NCI-H345 treated with DMSO at 0.1 percent for 48 hours (cell line): ENCODE measurements around the gene SRPRA.
"Not testable (repeated sequence)": the region's sequence is repeated elsewhere in the genome, so short reads cannot be mapped to it uniquely, and the experiment has no call there.

Experiments
- DNase-seq: peaks from one replicate; lab custom pipeline; 2025; ENCODE audit not compliant: unreplicated experiment; lab: John Stamatoyannopoulos, UW

Gene SRPRA

GRCh38 chr11:126284829-126285228, 16.1 kb upstream of the SRPRA start:
- DNase-seq: peak; percentile 85

- peak; percentile 32 for DNase-seq
Measured at GRCh38 chr11:126282736-126283591, 14.3 kb upstream of the SRPRA start, which contains the start of gene TIRAP. TIRAP (plus strand) TSS chr11:126283093; CDS start chr11:126290895, 7,802 bp downstream.

GRCh38 chr11:126282361-126282735, 13.7 kb upstream of the SRPRA start:
- DNase-seq: peak; percentile 28

- no peak for DNase-seq
Measured at GRCh38 chr11:126281666-126282175, 13.0 kb upstream of the SRPRA start.

- no peak for DNase-seq
Measured at GRCh38 chr11:126281245-126281644, 12.6 kb upstream of the SRPRA start.

- no peak for DNase-seq
Measured at GRCh38 chr11:126280595-126280994, 11.9 kb upstream of the SRPRA start.

- DNase-seq: no peak
Measured at GRCh38 chr11:126279191-126279590, 10.5 kb upstream of the SRPRA start.

- DNase-seq: no peak
Measured at GRCh38 chr11:126277780-126278179, 9.1 kb upstream of the SRPRA start.

- DNase-seq: no peak
Measured at GRCh38 chr11:126277322-126277721, 8.6 kb upstream of the SRPRA start.

- no peak for DNase-seq
Measured at GRCh38 chr11:126268361-126268707, 361 bp downstream of the SRPRA start.

- no peak for DNase-seq
Measured at GRCh38 chr11:126267650-126268049, 1.0 kb downstream of the SRPRA start.

GRCh38 chr11:126265811-126266210, 2.9 kb downstream of the SRPRA start:
- DNase-seq: no peak

GRCh38 chr11:126263489-126263888, 5.2 kb downstream of the SRPRA start:
- no peak for DNase-seq

- DNase-seq: no peak
Measured at GRCh38 chr11:126262216-126262615, 6.5 kb downstream of the SRPRA start.

- DNase-seq: no peak
Measured at GRCh38 chr11:126257764-126258163, 10.9 kb downstream of the SRPRA start.

GRCh38 chr11:126257144-126257543, 11.6 kb downstream of the SRPRA start:
- no peak for DNase-seq

GRCh38 chr11:126256216-126256615, 12.5 kb downstream of the SRPRA start:
- no peak for DNase-seq

- not testable (repeated sequence) for DNase-seq
Measured at GRCh38 chr11:126255507-126255906, 13.2 kb downstream of the SRPRA start.

- DNase-seq: no peak
Measured at GRCh38 chr11:126254819-126255218, 13.9 kb downstream of the SRPRA start.

- no peak for DNase-seq
Measured at GRCh38 chr11:126253265-126253664, 15.4 kb downstream of the SRPRA start.

- DNase-seq: no peak
Measured at GRCh38 chr11:126246636-126247035, 22.1 kb downstream of the SRPRA start.

GRCh38 chr11:126233391-126233790, 35.3 kb downstream of the SRPRA start:
- DNase-seq: no peak

- no peak for DNase-seq
Measured at GRCh38 chr11:126232683-126233082, 36.0 kb downstream of the SRPRA start.
